GM18507 (cell line): ENCODE results near the gene PFKL.
A peak's percentile ranks its signal among the peaks of the same experiment; 100 is the strongest.
"Not testable (repeated sequence)": the region's sequence is repeated elsewhere in the genome, so short reads cannot be mapped to it uniquely, and the experiment has no call there.

Source experiments
- DNase-seq: peaks from one replicate; pipeline ENCODE4 v3.0.0; 2011; ENCODE audit warnings: low read depth; ENCODE audit not compliant: insufficient read length; ENCODE audit errors: extremely low spot score
- FAIRE-seq: peaks from 2 replicates; lab custom pipeline; 2011; peaks lifted over from hg19 to GRCh38; lab: Jason Lieb, UNC

The PFKL gene

DNA sequence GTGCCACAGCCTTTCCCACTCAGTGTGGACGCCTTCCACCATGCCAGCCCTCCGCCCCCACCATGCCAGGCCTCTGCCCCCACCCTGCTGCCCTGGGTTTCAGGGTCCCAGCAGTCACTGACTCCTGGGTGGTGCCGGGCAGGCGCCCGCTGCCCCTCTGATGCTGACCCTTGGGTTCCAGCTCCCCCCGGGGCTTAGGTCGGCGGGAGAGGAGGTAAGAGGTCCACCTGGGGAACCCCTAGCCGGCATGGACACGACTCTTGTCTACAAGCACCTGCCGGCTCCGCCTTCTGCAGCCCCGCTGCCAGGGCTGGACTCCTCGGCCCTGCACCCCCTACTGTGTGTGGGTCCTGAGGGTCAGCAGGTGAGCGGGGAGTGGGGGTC is 7.0 kb upstream of the PFKL start:
- no peak for FAIRE-seq
- DNase-seq: no peak

DNA sequence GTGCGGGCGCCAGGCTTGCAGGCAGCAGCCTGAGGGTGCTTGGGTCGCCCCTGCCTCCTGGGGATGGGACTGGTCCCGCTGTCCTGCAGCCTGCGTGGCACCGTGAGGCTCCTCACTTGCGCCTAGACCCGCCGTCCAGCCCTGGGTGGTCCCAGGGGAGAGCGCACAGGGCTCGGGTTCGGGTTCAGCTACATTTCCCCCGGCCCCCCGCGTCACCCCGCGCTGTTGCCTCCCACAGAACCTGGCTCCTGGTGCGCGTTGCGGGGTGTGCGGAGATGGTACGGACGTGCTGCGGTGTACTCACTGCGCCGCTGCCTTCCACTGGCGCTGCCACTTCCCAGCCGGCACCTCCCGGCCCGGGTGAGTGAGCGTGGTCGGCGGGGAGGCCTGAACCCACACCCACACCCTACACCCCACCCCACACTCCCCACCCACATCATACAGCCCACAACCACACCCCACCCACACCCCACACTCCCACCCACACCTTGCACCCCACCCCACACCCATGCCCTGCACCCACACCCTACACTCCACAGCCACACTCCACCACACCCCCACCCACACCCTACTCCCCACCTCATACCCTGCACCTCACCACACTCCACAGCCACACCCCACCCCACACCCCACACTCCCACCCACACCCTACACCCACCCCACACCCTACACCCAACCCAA is 6.2 kb upstream of the PFKL start:
- DNase-seq (no peak), FAIRE-seq (no peak)

DNA sequence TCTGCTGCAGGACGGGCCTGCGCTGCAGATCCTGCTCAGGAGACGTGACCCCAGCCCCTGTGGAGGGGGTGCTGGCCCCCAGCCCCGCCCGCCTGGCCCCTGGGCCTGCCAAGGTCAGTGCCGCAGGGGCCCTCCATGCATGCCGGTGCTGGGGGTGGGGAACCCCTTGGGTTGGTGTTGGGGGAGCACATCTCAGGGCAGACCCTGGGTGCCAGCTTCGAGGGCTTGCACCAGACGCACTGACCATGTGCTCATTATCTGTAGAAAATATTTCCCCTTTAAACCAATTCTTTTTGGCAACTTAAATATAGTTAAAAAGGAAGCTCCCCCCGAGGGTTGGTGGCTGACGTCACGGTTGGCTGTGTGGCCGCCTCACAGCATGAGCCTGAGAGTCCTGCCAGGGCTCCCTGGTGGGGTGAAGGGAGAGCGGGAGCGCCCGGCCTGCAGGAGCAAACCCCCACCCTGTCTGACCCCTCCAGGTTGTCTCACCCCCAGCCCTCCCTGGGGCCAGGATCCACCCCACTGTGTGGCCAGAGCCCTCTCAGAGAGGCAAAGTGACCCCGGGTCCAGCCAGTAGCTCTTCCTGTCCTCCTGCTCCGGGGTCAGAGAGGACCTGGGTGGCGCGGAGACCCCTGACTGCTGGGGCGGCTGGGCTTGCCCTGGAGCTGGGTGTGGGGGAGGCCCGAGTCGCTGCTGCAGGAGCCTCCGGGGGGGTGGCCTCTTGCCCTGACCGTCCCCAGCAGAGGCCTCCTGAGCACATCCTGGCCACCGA is 5.3 kb upstream of the PFKL start:
- no peak for DNase-seq

DNA sequence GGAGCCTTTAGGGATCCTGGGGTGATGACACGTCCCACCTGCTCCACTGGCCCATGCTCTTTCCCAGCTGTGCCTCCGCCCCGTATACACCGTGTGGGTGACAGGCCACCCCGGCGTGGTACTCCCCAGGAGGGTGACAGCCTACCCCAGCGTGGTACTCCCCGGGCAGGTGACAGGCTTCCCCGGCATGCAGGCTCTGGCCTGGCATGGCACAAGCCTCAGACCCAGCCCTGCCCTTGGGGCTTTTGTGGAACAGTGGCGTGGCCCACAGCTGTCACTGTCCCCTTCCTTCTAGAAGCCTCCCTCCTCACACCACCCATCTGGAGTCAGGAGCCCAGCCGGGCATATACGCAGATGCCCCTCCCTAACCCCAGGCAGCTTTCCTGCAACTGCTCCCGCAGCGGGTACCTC is 4.7 kb upstream of the PFKL start:
- DNase-seq (no peak), FAIRE-seq (no peak)

More for the DNA sequence above, 5.3 kb upstream of the PFKL start:
- no peak for FAIRE-seq

DNA sequence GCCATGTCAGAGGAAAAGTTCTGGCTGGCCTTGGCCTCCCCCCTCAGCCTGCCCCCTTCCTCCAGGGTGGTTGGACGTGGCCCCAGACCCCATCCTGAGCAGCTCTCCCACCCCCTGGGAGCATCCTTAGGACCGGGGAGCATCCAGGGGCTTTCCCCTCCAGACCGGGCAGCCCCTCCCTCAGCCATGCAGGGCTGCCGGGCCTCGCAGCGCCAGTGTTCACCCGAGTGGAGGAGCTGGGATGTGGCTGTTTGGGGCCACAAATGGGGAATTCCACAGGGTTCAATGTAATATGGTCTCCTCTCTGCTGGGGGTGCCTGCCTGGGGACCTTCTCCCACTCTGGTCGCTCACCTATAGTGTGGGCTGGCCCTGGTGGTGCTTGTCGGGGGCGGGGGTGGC is 4.2 kb upstream of the PFKL start:
- DNase-seq (no peak), FAIRE-seq (no peak)

DNA sequence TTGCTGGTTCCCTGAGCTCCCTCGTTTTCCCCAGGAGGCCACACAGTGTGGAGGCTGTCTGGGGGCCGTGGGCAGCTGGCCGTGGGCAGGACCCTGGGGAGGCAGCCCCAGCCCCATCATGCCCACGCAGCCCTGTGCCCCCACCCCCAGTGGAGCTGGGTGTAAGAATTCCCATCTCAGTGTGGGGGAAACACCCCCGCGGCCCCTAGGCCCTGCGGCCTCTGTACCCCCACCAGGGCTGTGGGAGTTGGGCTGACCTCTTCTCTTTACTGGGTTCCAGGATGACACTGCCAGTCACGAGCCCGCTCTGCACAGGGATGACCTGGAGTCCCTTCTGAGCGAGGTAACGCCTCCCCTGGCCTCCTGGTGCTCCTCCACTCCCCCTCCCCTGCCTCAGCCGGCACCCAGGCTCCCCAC is 3.7 kb upstream of the PFKL start:
- FAIRE-seq (no peak), DNase-seq (no peak)

DNA sequence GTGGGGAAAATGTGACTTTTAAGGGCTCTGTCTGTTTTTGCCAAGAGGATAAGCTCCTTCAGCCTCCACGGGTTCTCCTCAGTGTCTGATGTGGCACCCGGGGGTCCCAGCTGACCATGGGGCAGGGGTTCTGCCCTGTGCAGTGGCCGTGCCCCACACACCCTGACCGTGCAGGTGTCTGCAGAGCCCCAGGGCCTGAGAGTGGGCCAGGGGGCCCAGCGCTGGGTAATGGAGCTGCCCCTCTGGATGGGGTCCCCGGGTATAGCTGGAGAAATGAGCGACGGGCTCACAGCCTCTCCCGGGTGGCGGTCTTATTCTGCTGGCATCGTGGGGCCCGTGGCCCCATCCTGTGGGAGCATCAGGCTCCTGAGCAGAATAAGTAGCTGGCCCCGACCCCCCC is 2.9 kb upstream of the PFKL start:
- DNase-seq: no peak
- FAIRE-seq: no peak

DNA sequence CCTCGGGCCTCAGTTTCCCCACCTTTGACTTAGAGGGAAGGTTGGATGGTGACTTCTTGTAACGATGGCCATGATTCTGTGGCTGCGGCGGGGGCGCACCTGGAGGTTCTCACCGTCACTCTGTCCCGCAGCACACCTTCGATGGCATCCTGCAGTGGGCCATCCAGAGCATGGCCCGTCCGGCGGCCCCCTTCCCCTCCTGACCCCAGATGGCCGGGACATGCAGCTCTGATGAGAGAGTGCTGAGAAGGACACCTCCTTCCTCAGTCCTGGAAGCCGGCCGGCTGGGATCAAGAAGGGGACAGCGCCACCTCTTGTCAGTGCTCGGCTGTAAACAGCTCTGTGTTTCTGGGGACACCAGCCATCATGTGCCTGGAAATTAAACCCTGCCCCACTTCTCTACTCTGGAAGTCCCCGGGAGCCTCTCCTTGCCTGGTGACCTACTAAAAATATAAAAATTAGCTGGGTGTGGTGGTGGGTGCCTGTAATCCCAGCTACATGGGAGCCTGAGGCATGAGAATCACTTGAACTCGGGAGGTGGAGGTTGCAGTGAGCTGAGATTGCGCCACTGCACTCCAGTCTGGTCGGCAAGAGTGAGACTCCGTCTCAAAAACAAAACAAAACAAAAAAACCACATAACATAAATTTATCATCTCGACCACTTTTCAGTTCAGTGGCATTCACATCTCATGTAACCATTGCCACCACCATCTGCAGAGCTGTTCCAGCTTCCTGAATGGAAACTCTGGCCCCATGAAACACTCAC is 2.1 kb upstream of the PFKL start:
- peak; percentile 78 for DNase-seq
- FAIRE-seq: peak; percentile 86

DNA sequence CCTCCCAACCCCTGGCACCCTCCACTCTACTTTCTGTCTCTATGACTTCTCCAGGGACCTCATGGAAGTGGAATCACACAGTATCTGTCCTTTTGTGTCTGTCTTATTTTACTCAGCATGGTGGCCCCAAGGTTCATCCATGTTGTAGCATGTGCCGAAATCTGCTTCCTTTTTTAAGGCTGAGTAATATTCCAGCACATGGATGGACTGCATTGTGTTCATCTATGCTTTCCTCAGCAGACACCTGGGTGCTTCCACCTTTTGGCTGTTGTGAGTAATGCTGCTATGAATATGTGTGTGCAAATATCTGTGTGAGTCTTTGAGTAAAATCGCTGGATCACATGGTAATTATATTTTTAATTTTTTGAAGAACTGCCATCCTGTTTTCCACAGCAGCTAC is 1.6 kb upstream of the PFKL start:
- FAIRE-seq (peak; percentile 24), DNase-seq (no peak)

DNA sequence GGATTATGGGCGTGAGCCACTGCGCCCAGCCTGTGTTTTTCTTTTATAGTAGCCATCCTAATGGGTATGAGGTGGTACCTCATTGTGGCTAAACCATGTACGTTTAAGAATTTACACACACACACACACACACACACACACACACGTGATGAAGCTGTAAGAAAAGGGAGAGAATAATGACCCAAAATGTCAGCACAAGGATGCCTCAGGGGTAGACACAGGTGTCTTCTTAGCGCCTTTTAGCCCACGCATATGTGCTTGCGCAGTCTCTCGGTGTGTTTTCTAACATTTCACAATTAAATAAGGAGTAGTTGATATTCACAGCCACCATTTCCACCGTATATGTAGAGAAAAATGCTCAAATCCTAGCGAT is 782 bp upstream of the PFKL start:
- DNase-seq (no peak), FAIRE-seq (no peak)

DNA sequence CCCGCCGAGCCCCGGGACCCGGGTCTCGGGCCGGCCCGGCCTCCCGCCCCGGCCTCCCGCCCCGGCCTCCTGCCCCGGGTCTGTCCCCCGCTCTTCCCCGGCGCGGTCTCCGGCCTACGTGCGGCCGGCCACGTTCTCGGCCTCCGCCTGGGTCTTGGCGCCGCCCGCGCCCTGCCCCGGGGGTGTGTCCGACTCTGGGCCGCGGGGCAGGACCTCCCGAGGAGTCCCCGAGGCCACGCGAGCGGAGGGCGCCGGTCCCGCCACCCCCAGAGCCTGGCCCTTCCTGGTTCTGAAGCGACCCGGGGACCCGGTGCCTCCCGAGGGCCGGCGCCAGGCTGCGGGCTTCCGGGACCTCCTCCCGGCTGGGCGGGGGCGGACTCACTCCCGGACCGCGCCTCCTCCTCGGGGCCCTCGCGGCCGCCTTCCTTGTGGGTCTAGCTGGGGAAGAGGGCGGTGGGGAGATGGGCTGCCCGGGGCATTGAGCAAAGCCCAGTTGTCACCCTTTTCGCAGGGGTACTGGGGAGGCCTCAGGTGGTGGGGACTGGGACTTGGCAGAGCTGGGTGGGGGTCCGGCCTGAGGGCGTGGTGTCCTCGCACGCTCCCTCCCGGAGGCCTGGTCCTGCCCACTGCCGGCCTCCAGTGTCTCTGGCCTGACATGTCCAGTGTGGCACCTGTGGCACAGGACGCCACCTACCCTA is 558 bp downstream of the PFKL start:
- FAIRE-seq (no peak), DNase-seq (peak; percentile 63)

DNA sequence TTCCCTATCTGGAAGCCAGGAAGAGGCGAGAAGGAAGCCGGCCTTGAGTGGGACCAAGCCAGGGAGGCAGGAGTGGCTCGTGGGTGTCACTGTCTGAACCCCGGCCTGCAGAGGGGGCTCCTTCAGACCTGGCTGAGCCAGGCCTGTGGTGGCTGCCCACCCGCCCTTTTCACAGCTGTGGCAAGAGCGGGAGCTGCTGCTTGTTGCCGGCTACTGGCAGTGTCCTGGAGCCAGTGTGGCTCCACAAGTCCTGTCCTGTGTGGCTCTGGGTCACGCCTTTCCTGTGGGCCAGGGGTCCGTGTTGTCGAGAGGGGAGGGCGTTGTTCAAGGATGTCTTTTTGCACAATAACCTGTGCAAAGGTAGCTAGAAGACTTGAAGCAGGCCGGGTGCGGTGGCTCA is 1.3 kb downstream of the PFKL start:
- DNase-seq (no peak), FAIRE-seq (no peak)

DNA sequence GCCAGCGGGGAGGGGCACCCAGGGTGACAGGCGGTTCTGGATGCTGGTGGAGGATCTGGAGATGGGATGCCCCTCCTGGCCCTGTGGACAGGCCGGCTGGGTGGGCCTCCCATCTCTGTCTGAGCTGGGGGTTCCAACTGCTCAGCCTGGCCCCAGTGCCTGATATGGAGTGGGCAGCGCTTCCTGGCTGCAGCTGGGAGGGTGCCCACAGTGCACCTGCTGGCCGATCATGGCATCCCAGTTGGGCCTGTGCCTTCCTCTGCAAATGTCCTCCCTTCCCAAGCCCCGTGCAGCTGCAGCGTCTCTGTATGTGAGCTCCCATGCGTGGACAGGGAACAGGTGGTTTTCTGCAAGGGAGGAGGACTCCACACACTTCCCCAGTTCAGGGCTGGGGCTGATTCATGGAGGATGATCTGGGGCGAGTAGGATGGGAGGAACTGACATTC is 2.1 kb downstream of the PFKL start:
- no peak for DNase-seq
- FAIRE-seq: no peak

DNA sequence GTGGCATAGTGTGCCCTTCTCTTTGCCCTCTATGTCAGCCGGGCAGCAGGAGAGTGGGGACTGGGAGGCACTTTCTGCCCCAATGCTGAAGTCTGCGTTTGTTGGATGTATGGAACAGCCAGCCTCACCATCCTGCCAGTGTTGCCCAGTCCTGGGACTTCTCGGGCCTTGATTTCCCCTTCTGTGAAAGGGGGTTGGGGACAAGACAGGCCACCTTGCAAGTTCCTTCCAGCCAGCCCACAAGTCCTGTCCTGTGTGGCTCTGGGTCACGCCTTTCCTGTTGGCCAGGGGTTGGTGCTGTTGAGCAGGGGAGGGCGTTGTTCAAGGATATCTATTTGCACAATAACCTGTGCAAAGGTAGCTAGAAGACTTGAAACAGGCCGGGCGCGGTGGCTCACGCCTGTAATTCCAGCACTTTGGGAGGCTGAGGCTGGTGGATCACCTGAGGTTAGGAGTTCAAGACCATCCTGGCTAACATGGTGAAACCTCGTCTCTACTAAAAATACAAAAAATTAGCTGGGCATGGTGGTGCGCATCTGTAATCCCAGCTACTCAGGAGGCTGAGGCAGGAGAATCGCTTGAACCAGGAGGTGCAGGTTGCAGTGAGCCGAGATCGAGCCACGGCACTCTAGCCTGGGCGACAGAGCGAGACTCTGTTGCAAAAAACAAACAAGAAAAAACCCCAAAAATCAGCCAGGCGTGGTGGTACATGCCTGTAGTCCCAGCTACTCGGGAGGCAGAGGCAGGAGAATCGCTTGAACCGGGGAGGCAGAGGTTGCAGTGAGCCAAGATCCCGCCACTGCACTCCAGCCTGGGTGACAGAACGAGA is 2.9 kb downstream of the PFKL start:
- DNase-seq, FAIRE-seq: not testable (repeated sequence)

DNA sequence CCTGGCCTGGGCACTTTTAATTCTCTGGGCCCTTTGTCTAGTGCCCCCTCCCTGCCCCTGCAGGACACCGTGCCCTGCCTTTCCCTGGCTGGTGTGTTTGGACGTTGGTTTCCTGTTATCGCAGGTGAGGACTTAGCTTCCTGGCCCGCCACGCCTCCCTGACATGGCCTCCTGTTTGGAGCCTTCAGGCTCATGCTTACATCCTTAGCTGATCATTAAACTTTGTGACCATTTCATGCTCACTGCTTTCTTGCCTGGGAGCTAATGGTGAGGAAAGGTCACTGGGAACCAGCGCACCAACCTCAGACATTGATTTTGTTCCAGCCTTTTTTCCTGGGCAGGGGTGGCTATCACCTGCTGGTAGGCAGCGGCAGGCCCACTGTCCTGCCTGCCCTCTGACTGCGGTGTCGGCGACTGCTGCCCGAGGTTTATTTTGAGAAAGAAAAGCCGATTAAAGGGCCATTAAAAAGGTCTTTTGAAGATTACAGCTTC is 3.7 kb downstream of the PFKL start:
- DNase-seq: no peak
- FAIRE-seq: no peak

DNA sequence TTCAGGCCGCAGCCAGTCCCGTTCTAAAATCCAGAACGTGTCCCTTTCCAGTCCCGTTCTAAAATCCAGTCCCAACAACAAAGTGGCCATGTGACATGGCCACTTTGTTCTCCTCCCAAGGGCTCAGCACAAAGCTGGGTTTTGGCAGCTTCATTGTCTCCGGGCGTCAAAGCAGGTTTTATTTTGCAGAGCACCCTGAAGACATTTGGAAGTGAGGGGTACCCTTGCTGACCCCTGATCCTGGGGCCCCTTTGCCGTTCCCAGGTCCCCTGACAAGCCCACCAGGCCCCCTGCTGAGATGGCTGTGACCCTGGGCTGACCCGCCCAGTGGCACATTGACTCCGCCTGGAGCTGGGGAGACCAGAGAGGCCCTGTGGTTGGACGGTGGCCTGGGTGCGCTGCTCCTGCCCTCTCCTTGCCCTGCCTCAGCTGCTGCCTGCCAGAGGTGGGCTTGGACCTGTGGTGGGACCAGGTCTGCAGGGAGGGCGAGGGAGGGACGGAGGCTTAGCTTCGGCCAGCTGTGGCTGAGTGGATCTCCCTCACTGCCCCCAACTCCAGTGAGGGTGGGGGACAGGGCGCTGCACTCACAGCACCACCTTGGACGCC is 4.3 kb downstream of the PFKL start:
- DNase-seq: no peak
- FAIRE-seq: no peak

DNA sequence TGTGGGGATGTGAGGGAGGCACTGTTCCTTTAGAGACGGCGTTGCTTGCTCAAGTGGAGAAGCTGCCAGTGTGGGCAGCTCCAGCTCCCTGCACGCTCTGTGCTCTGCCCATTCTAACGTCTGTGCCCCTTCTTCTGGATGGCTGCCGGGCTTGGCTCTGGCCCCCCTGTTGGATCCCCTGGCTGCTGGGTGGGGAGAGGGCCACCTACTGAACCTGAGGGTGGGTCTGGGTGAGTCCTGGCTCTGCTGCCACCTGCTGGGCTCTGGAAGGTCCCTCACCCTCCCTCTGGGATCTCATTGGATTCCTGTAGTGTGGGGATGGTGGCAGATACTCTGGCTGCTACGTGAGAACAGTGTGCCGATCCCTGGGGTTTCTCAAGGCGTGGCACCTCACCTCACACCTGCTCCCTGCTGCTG is 5.0 kb downstream of the PFKL start:
- no peak for DNase-seq
- no peak for FAIRE-seq

DNA sequence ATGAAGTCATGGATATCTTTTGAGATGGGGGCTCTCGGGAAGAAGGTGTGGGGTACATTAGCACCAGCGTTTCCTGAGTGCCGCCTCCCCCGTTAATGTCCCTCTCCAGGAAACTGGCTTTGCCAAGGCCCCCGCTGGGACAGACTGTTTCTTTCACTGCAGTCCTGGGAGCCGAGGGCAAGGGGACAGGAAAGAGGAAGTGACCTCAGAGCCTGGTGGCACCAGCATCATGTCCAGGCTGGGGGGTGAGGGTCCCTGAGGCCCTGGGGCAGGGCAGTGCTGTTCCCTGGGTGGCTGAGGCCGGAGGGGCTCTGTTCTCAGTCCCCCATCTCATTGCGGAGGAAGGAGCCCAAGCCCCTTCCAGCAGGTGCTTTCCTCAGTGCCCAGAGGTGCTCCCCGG is 5.8 kb downstream of the PFKL start:
- FAIRE-seq: no peak
- DNase-seq: no peak
